Mucosa of descending colon (tissue), 3 donors: ENCODE data around the gene KIRREL3. TPM values are rescaled to one million over a fixed set of nuclear protein-coding genes. Genes with fewer than 3 reads are reported as not detected.
A peak's percentile ranks its signal among the peaks of the same experiment; 100 is the strongest.

Experiments
- ATAC-seq: fragments of 200-7000 bp; cut with Tn5 transposase; one replicate; pipeline ENCODE4 v1.9.1; 2020; ENCODE audit warnings: mild to moderate bottlenecking, moderate library complexity
- DNase-seq, 3 donors: peaks; one replicate each; pipeline ENCODE4 v3.0.0-alpha.2; 2020
- H3K36me3 ChIP-seq: fragments of 200-600 bp; one replicate; pipeline ENCODE4 v1.8.0; 2021; ENCODE audit warnings: low read depth, mild to moderate bottlenecking
- H3K4me1 ChIP-seq: fragments of 200-600 bp; one replicate; pipeline ENCODE4 v1.8.0; 2021; ENCODE audit warnings: low read depth, mild to moderate bottlenecking
- H3K4me3 ChIP-seq: fragments of 200-600 bp; one replicate; pipeline ENCODE4 v1.8.0; 2021; ENCODE audit warnings: mild to moderate bottlenecking
- H3K9me3 ChIP-seq: fragments of 200-600 bp; one replicate; pipeline ENCODE4 v1.8.0; 2021; ENCODE audit warnings: mild to moderate bottlenecking
- intact Hi-C, 2 donors: fragments of 100-400 bp; cut with DNase I in 1 of 2; cut with micrococcal nuclease in 1 of 2; formaldehyde crosslinking; loops; one replicate each; pipeline versions ENCODE4 v1.11.0 to v1.11.1; 2022; cut with DNase I, micrococcal nuclease
- total RNA-seq, 3 donors: library from RNA; stranded (reverse); fragmentation: NEBNext Ultra II Directional in 2 of 3; extraction: Animal tissue kit (Norgen Biotek cat#: 25700) in 2 of 3; gene quantifications; one replicate each; pipeline versions ENCODE4 v1.2.1 to v1.2.4, GENCODE V29; 2021 to 2023
- TF ChIP-seq, protein P1 (sequence below): fragments of 200-600 bp; IDR thresholded peaks from one replicate; pipeline ENCODE4 v1.8.0; 2022; ENCODE audit warnings: antibody characterized with exemption, mild to moderate bottlenecking
- donor health status: DM: no; HTN: no; CAD: no; lungs with moderate emphysema.
- donor health status: DM: no; HTN: no; CAD: no.
- donor health status: DM: no; HTN: yes; CAD: no.

KIRREL3 gene
- total RNA-seq, 3 donors from 2014 or later, result 0.23 to 2.4 (median 0.70) TPM

DNA sequence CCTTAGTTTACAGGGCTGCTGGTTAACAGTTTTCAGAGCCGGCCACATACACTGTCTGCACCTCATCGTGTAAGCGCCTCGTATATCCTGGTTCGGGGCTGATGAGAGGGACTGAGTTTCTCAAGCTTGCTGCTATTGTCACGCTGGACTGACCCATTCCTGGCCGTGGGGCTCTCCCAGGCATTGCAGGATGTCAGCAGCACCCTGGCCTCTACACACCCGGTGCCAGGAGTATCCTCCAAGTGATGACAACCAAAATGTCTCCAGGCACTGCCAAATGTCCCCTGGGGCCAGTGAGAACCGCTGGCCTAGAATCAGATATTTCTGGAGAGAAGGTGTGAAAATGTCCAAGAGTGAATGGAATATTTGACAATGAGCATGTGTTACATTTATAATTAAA lies 562.3 kb downstream of the KIRREL3 start:
- intact Hi-C loops, result no loop called here
- DNase-seq (no peak), ATAC-seq (no peak)
- H3K9me3 ChIP-seq, result no peaks in the 10 kb centered on the region
- no peaks in the 10 kb centered on the region for H3K36me3 ChIP-seq
- H3K4me1 ChIP-seq, result peaks cover 11% of the 10 kb centered on the region
- TF ChIP-seq, protein P1, sequence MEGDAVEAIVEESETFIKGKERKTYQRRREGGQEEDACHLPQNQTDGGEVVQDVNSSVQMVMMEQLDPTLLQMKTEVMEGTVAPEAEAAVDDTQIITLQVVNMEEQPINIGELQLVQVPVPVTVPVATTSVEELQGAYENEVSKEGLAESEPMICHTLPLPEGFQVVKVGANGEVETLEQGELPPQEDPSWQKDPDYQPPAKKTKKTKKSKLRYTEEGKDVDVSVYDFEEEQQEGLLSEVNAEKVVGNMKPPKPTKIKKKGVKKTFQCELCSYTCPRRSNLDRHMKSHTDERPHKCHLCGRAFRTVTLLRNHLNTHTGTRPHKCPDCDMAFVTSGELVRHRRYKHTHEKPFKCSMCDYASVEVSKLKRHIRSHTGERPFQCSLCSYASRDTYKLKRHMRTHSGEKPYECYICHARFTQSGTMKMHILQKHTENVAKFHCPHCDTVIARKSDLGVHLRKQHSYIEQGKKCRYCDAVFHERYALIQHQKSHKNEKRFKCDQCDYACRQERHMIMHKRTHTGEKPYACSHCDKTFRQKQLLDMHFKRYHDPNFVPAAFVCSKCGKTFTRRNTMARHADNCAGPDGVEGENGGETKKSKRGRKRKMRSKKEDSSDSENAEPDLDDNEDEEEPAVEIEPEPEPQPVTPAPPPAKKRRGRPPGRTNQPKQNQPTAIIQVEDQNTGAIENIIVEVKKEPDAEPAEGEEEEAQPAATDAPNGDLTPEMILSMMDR, result no peak
- H3K4me3 ChIP-seq, result no peak overlapping the region

DNA sequence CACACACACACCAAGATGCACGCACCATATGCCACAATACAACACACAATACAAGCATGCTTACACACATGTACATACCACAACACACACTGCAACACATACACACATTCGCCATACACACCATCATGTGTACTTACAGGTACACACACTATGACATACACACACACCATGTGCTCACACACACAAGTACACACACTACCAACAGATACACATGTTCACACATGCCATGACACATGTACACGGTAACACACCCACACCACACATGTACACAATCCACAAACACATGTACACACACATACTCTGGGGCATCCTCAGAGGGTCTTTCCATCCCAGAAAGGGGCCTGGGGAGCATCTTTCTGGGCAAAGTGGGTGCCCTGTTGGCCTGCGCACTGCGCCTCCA lies 562.8 kb downstream of the KIRREL3 start:
- Histone ChIP-seq H3K4me3 (no peak overlapping the region), H3K9me3 (no peaks in the 10 kb centered on the region), H3K36me3 (no peaks in the 10 kb centered on the region), H3K4me1 (peaks cover 11% of the 10 kb centered on the region)
- TF ChIP-seq, protein P1, result no peak
- intact Hi-C loops, result no loop called here
- DNase-seq (no peak), ATAC-seq (no peak)

DNA sequence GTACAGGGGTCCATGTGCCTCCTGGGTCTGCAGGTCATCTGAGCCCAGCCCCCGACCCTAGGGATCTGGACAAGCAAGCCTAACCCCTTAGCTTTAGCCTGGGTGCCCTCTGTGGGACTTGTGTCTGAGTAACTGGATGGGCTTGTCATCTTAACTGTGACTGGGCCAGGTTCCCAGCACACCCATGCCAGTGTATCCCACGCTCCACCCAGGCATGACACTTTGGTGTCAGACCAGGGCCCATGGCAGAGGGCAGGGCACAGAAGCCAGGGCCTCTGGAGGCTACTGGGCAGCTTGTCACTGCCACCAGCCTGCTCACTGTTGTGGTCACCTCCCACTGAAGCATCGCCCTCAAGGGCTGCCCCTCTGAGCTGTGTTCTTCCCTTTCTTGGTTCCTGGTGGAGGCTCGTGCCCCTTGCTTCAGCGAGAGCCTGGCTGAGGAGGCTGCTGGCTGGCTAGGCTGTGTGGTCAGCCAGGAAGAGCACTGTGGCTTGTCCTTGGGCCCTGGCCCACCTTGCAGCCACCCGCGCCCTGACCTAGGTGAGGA lies 564.3 kb downstream of the KIRREL3 start:
- intact Hi-C loops, result no loop called here
- Histone ChIP-seq H3K4me1 (peaks cover 24% of the 10 kb centered on the region), H3K36me3 (no peaks in the 10 kb centered on the region), H3K9me3 (no peaks in the 10 kb centered on the region), H3K4me3 (no peak overlapping the region)
- ATAC-seq, result no peak
- DNase-seq, result no peak
- TF ChIP-seq, protein P1, result no peak

DNA sequence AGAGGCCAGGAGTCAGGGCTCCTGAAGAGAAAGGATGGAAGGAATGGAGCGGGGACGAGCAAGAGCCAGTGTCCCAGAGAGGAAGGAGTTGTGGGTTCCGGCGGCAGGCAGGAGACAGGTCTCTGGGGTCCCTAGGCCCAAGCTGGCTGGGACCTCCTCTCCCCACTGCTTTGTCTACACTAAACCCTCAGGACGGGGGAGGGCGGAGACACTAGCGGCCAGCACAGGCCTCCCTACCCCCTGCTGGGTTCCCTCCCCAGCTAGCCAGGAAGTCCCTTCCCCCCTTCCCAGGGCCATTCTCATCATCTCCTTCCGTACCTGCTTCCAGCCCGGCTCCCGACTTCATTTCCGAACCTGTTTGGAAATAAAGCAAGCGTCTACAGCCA lies 565.6 kb downstream of the KIRREL3 start:
- intact Hi-C loops, result no loop called here
- TF ChIP-seq, protein P1, result no peak
- H3K4me1 ChIP-seq, result peaks cover 26% of the 10 kb centered on the region
- H3K36me3 ChIP-seq, result no peaks in the 10 kb centered on the region
- no peaks in the 10 kb centered on the region for H3K9me3 ChIP-seq
- DNase-seq (peak in 1 of 3 donors; percentile 8), ATAC-seq (no peak)
- no peak overlapping the region for H3K4me3 ChIP-seq

DNA sequence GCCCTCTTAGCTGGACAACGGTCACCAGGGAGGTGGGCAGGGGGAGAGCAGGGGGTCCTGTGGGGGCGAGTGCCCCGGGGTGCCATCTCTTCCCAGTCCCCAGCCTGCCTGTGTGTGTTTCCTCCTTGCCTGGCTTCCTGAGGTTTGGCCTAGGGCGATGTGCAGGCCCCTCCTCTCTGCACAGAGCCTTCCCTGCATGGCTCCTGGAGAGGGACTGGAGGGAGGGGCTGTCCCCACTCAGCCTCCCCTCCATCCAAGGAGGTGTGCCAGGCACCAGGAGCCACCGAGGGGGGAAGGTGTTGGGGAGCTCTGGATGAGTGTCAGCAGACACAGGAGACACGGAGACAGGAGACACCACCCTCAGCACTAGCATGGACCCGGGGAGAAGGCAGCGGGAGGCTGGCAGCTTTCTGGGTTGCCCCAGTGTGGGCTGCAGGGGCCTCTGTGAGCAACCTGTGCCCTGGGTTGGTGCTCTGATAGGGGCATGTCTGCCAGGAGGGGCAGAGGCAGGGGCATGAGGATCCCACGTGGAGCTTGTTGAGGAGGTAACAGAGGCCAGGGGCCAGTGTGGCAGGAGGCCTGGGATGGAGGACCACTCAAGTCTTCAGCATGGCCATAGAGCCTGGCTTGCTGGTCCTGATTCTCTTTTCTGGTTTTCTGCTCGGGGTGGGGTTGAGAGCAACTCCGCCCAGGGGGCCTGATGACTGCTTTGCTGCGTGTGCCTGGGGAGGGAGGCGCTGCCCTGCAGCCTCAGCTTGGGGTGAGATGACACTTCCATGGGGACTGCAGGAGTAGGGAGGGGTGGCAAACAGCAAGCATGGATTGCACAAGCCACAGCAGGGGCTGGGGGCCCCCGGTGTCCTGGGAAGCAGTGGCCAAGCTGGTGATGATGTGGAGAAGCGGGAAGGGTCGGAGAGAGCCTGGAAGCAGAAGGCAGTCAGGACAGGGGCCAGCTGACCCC lies 566.3 kb downstream of the KIRREL3 start:
- TF ChIP-seq, protein P1, result no peak
- Histone ChIP-seq H3K36me3 (no peaks in the 10 kb centered on the region), H3K4me1 (peaks cover 31% of the 10 kb centered on the region), H3K4me3 (no peak overlapping the region), H3K9me3 (no peaks in the 10 kb centered on the region)
- intact Hi-C loops, result no loop called here
- DNase-seq, result no peak
- no peak for ATAC-seq
